Measurements from ENCODE around the gene TSHZ2.

The TSHZ2 gene

GRCh38 chr20:53157443-53158408 lies 185.6 kb downstream of the TSHZ2 start:
- no peaks in the 10 kb centered on the region for H3K36me3 ChIP-seq (ENCODE audit: insufficient read depth)
- H3K4me1 ChIP-seq (ENCODE audit: low read depth, poor library complexity, severe bottlenecking): no peaks in the 10 kb centered on the region
- H3K27ac ChIP-seq: no peak overlapping the region
- H2AFZ ChIP-seq (ENCODE audit: low read depth): peak overlapping the region; percentile 6; the same call in 1 of the 2 replicates
- no peak overlapping the region for H3K4me3 ChIP-seq (IDR thresholded peaks at IDR 0.05; ENCODE audit: insufficient read depth, low read depth, low read length)
- TF ChIP-seq CTCF (conservative IDR thresholded peaks at IDR 0.05; ENCODE audit: low read depth, low read length): peak; percentile 84
- H4K20me1 ChIP-seq (ENCODE audit: insufficient read depth): no peaks in the 10 kb centered on the region
- H3K9ac ChIP-seq: no peak overlapping the region
- no peaks in the 10 kb centered on the region for H3K79me2 ChIP-seq (ENCODE audit: insufficient read depth, low read depth)
- H3K4me2 ChIP-seq: no peak overlapping the region
- H3K27me3 ChIP-seq (ENCODE audit: insufficient read depth, low read depth): no peaks in the 10 kb centered on the region

- no peaks in the 10 kb centered on the region for H3K36me3 ChIP-seq (ENCODE audit: insufficient read depth)
- no peak overlapping the region for H3K4me2 ChIP-seq
- no peak overlapping the region for H2AFZ ChIP-seq (ENCODE audit: low read depth)
- H3K79me2 ChIP-seq (ENCODE audit: insufficient read depth, low read depth): no peaks in the 10 kb centered on the region
- no peaks in the 10 kb centered on the region for H3K4me1 ChIP-seq (ENCODE audit: low read depth, poor library complexity, severe bottlenecking)
- no peaks in the 10 kb centered on the region for H3K27me3 ChIP-seq (ENCODE audit: insufficient read depth, low read depth)
- H3K27ac ChIP-seq: no peak overlapping the region
- no peaks in the 10 kb centered on the region for H4K20me1 ChIP-seq (ENCODE audit: insufficient read depth)
- TF ChIP-seq CTCF (conservative IDR thresholded peaks at IDR 0.05; ENCODE audit: low read depth, low read length): no peak
- H3K4me3 ChIP-seq (IDR thresholded peaks at IDR 0.05; ENCODE audit: insufficient read depth, low read depth, low read length): no peak overlapping the region
- no peak overlapping the region for H3K9ac ChIP-seq
Observed at GRCh38 chr20:53159160-53159559, 187.0 kb downstream of the TSHZ2 start.

- Histone ChIP-seq H2AFZ (ENCODE audit: low read depth) (no peak overlapping the region), H3K36me3 (ENCODE audit: insufficient read depth) (no peaks in the 10 kb centered on the region), H4K20me1 (ENCODE audit: insufficient read depth) (no peaks in the 10 kb centered on the region), H3K4me1 (ENCODE audit: low read depth, poor library complexity, severe bottlenecking) (no peaks in the 10 kb centered on the region), H3K4me2 (no peak overlapping the region), H3K9ac (no peak overlapping the region), H3K27me3 (ENCODE audit: insufficient read depth, low read depth) (no peaks in the 10 kb centered on the region), H3K4me3 (IDR thresholded peaks at IDR 0.05; ENCODE audit: insufficient read depth, low read depth, low read length) (no peak overlapping the region), H3K27ac (no peak overlapping the region), H3K79me2 (ENCODE audit: insufficient read depth, low read depth) (no peaks in the 10 kb centered on the region)
- TF ChIP-seq CTCF (conservative IDR thresholded peaks at IDR 0.05; ENCODE audit: low read depth, low read length): no peak
Observed at GRCh38 chr20:53161073-53161472, 188.9 kb downstream of the TSHZ2 start.

GRCh38 chr20:53161473-53161872 lies 189.3 kb downstream of the TSHZ2 start:
- H3K4me3 ChIP-seq (IDR thresholded peaks at IDR 0.05; ENCODE audit: insufficient read depth, low read depth, low read length): no peak overlapping the region
- no peak for TF ChIP-seq CTCF (conservative IDR thresholded peaks at IDR 0.05; ENCODE audit: low read depth, low read length)
- no peak overlapping the region for H3K9ac ChIP-seq
- H3K27me3 ChIP-seq (ENCODE audit: insufficient read depth, low read depth): no peaks in the 10 kb centered on the region
- H3K36me3 ChIP-seq (ENCODE audit: insufficient read depth): no peaks in the 10 kb centered on the region
- H3K27ac ChIP-seq: no peak overlapping the region
- no peaks in the 10 kb centered on the region for H4K20me1 ChIP-seq (ENCODE audit: insufficient read depth)
- no peak overlapping the region for H2AFZ ChIP-seq (ENCODE audit: low read depth)
- H3K4me1 ChIP-seq (ENCODE audit: low read depth, poor library complexity, severe bottlenecking): no peaks in the 10 kb centered on the region
- H3K4me2 ChIP-seq: no peak overlapping the region
- H3K79me2 ChIP-seq (ENCODE audit: insufficient read depth, low read depth): no peaks in the 10 kb centered on the region
